Natural killer cell treated with Interleukin-12 subunit alpha and Interleukin-12 subunit beta and Interleukin-15 and Interleukin-18, amount 100 ng/mL, for 72 hours (primary cell): Measurements from ENCODE around the gene BBX. TPM values are rescaled to one million over a fixed set of nuclear protein-coding genes. Genes with fewer than 3 reads are reported as not detected.

Experiments used
- ATAC-seq, 2 donors: fragments of 150-1000 bp; cut with Tn5 transposase in 1 of 2; sonication (Bioruptor Pico), chemical (Tn5 transposase) in 1 of 2; 2 replicates each; pipeline ENCODE4 v1.10.0; 2021
- DNase-seq: peaks from one replicate; pipeline ENCODE4 v3.0.0; 2022; ENCODE audit warnings: low spot score
- H3K27ac Mint-ChIP-seq, 2 donors: 1 replicate in 1 of 2; 2 replicates in 1 of 2; pipeline ENCODE4 v1.8.0; 2022; ENCODE audit warnings: mixed read lengths in 2 of 2, mild to moderate bottlenecking in 1 of 2, moderate library complexity in 1 of 2
- H3K27me3 Mint-ChIP-seq, 2 donors: 1 replicate in 1 of 2; 2 replicates in 1 of 2; pipeline ENCODE4 v1.8.0; 2022; ENCODE audit warnings: mixed read lengths in 2 of 2
- H3K36me3 Mint-ChIP-seq: one replicate; pipeline ENCODE4 v1.8.0; 2022; ENCODE audit warnings: mixed read lengths
- H3K4me1 Mint-ChIP-seq, 2 donors: 1 replicate in 1 of 2; 2 replicates in 1 of 2; pipeline ENCODE4 v1.8.0; 2022; ENCODE audit warnings: low read depth in 2 of 2, mixed read lengths in 2 of 2, mild to moderate bottlenecking in 1 of 2
- H3K4me3 Mint-ChIP-seq: one replicate; pipeline ENCODE4 v1.8.0; 2022; ENCODE audit warnings: mixed read lengths
- H3K9me3 Mint-ChIP-seq: 2 replicates; pipeline ENCODE4 v1.8.0; 2022; ENCODE audit warnings: mixed read lengths
- total RNA-seq, 2 donors: library from RNA; stranded (reverse); gene quantifications; one replicate each; pipeline ENCODE4 v1.2.3, GENCODE V29; 2022

The BBX gene
- total RNA-seq, 2 donors from 2014 or later, result 49.4 to 59.1 TPM

GRCh38 chr3:107745354-107745753, 222.6 kb downstream of the BBX start:
- DNase-seq, result no peak
- no peak for ATAC-seq
- H3K27me3 Mint-ChIP-seq, result no peaks in the 10 kb centered on the region
- H3K4me1 Mint-ChIP-seq, result no peaks in the 10 kb centered on the region
- H3K9me3 Mint-ChIP-seq, result no peaks in the 10 kb centered on the region
- H3K36me3 Mint-ChIP-seq, result no peaks in the 10 kb centered on the region
- no peak overlapping the region for H3K4me3 Mint-ChIP-seq
- H3K27ac Mint-ChIP-seq, result no peak overlapping the region

GRCh38 chr3:107752202-107752990, 229.6 kb downstream of the BBX start:
- no peaks in the 10 kb centered on the region for H3K9me3 Mint-ChIP-seq
- no peak overlapping the region for H3K27ac Mint-ChIP-seq
- H3K36me3 Mint-ChIP-seq, result no peaks in the 10 kb centered on the region
- H3K4me3 Mint-ChIP-seq, result no peak overlapping the region
- peak in 1 of 2 donors; percentile 57 for ATAC-seq
- H3K27me3 Mint-ChIP-seq, result no peaks in the 10 kb centered on the region
- no peak for DNase-seq
- no peaks in the 10 kb centered on the region for H3K4me1 Mint-ChIP-seq

- H3K9me3 Mint-ChIP-seq, result no peaks in the 10 kb centered on the region
- DNase-seq (no peak), ATAC-seq (no peak)
- no peaks in the 10 kb centered on the region for H3K4me1 Mint-ChIP-seq
- H3K4me3 Mint-ChIP-seq, result no peak overlapping the region
- no peaks in the 10 kb centered on the region for H3K36me3 Mint-ChIP-seq
- H3K27ac Mint-ChIP-seq, result no peak overlapping the region
- H3K27me3 Mint-ChIP-seq, result no peaks in the 10 kb centered on the region
These were observed 230.7 kb downstream of the BBX start for GRCh38 chr3:107753494-107753893.

- Mint-ChIP-seq H3K9me3 (no peaks in the 10 kb centered on the region), H3K36me3 (no peaks in the 10 kb centered on the region), H3K4me1 (no peaks in the 10 kb centered on the region), H3K27ac (no peak overlapping the region), H3K4me3 (no peak overlapping the region), H3K27me3 (no peaks in the 10 kb centered on the region)
- ATAC-seq, result no peak
- no peak for DNase-seq
These were observed 231.2 kb downstream of the BBX start for GRCh38 chr3:107753976-107754375.

- ATAC-seq (no peak), DNase-seq (no peak)
- H3K27me3 Mint-ChIP-seq, result no peaks in the 10 kb centered on the region
- H3K36me3 Mint-ChIP-seq, result no peaks in the 10 kb centered on the region
- no peak overlapping the region for H3K4me3 Mint-ChIP-seq
- H3K27ac Mint-ChIP-seq, result no peak overlapping the region
- no peaks in the 10 kb centered on the region for H3K4me1 Mint-ChIP-seq
- no peaks in the 10 kb centered on the region for H3K9me3 Mint-ChIP-seq
These were observed 233.9 kb downstream of the BBX start for GRCh38 chr3:107756649-107757048.

GRCh38 chr3:107757140-107757539, 234.4 kb downstream of the BBX start:
- Mint-ChIP-seq H3K27ac (no peak overlapping the region), H3K36me3 (no peaks in the 10 kb centered on the region), H3K4me3 (no peak overlapping the region), H3K4me1 (no peaks in the 10 kb centered on the region), H3K27me3 (no peaks in the 10 kb centered on the region), H3K9me3 (no peaks in the 10 kb centered on the region)
- no peak for ATAC-seq
- no peak for DNase-seq

GRCh38 chr3:107760144-107760543, 237.4 kb downstream of the BBX start:
- H3K4me1 Mint-ChIP-seq, result no peaks in the 10 kb centered on the region
- H3K9me3 Mint-ChIP-seq, result no peaks in the 10 kb centered on the region
- H3K4me3 Mint-ChIP-seq, result no peak overlapping the region
- DNase-seq (no peak), ATAC-seq (no peak)
- H3K36me3 Mint-ChIP-seq, result no peaks in the 10 kb centered on the region
- H3K27ac Mint-ChIP-seq, result no peak overlapping the region
- no peaks in the 10 kb centered on the region for H3K27me3 Mint-ChIP-seq

- Mint-ChIP-seq H3K36me3 (peaks cover 6% of the 10 kb centered on the region), H3K4me3 (no peak overlapping the region), H3K9me3 (no peaks in the 10 kb centered on the region), H3K27me3 (no peaks in the 10 kb centered on the region), H3K27ac (no peak overlapping the region), H3K4me1 (no peaks in the 10 kb centered on the region)
- DNase-seq (no peak), ATAC-seq (no peak)
These were observed 238.6 kb downstream of the BBX start for GRCh38 chr3:107761391-107761790.

- H3K4me1 Mint-ChIP-seq, result no peaks in the 10 kb centered on the region
- H3K27ac Mint-ChIP-seq, result no peak overlapping the region
- no peaks in the 10 kb centered on the region for H3K27me3 Mint-ChIP-seq
- no peaks in the 10 kb centered on the region for H3K9me3 Mint-ChIP-seq
- H3K36me3 Mint-ChIP-seq, result peaks cover 8% of the 10 kb centered on the region
- no peak overlapping the region for H3K4me3 Mint-ChIP-seq
- no peak for ATAC-seq
- no peak for DNase-seq
These were observed 242.8 kb downstream of the BBX start for GRCh38 chr3:107765524-107765923.

- ATAC-seq, result no peak
- Mint-ChIP-seq H3K27ac (no peak overlapping the region), H3K27me3 (no peaks in the 10 kb centered on the region), H3K4me1 (no peaks in the 10 kb centered on the region), H3K4me3 (no peak overlapping the region), H3K36me3 (peaks cover 15% of the 10 kb centered on the region), H3K9me3 (no peaks in the 10 kb centered on the region)
- DNase-seq, result no peak
These were observed 245.3 kb downstream of the BBX start for GRCh38 chr3:107767897-107768605.

- Mint-ChIP-seq H3K4me3 (no peak overlapping the region), H3K4me1 (no peaks in the 10 kb centered on the region), H3K27me3 (no peaks in the 10 kb centered on the region), H3K9me3 (no peaks in the 10 kb centered on the region), H3K36me3 (peaks cover 16% of the 10 kb centered on the region), H3K27ac (no peak overlapping the region)
- ATAC-seq (no peak), DNase-seq (no peak)
These were observed 247.1 kb downstream of the BBX start for GRCh38 chr3:107769882-107770281.

- H3K27ac Mint-ChIP-seq, result no peak overlapping the region
- H3K27me3 Mint-ChIP-seq, result no peaks in the 10 kb centered on the region
- no peaks in the 10 kb centered on the region for H3K4me1 Mint-ChIP-seq
- H3K4me3 Mint-ChIP-seq, result no peak overlapping the region
- DNase-seq (no peak), ATAC-seq (no peak)
- peaks cover 9% of the 10 kb centered on the region for H3K36me3 Mint-ChIP-seq
- no peaks in the 10 kb centered on the region for H3K9me3 Mint-ChIP-seq
These were observed 249.3 kb downstream of the BBX start for GRCh38 chr3:107772016-107772415.

GRCh38 chr3:107775974-107776373, 253.2 kb downstream of the BBX start:
- H3K27ac Mint-ChIP-seq, result no peak overlapping the region
- peaks cover 24% of the 10 kb centered on the region for H3K36me3 Mint-ChIP-seq
- no peak overlapping the region for H3K4me3 Mint-ChIP-seq
- no peaks in the 10 kb centered on the region for H3K9me3 Mint-ChIP-seq
- ATAC-seq (no peak), DNase-seq (no peak)
- H3K4me1 Mint-ChIP-seq, result no peaks in the 10 kb centered on the region
- H3K27me3 Mint-ChIP-seq, result no peaks in the 10 kb centered on the region

GRCh38 chr3:107781253-107781652, 258.5 kb downstream of the BBX start:
- no peaks in the 10 kb centered on the region for H3K27me3 Mint-ChIP-seq
- peaks cover 35% of the 10 kb centered on the region for H3K36me3 Mint-ChIP-seq
- no peak for ATAC-seq

More at GRCh38 chr3:107781253-107781652, 258.5 kb downstream of the BBX start:
- Mint-ChIP-seq H3K9me3 (no peaks in the 10 kb centered on the region), H3K4me1 (no peaks in the 10 kb centered on the region), H3K27ac (no peak overlapping the region), H3K4me3 (no peak overlapping the region)
- no peak for DNase-seq
